ENCODE data around the gene MYMK. TPM values are rescaled to one million over a fixed set of nuclear protein-coding genes. Genes with fewer than 3 reads are reported as not detected.

Gene MYMK
- total RNA-seq, 1 donor from 2014 or later = not detected

- H3K27ac Mint-ChIP-seq = no peak overlapping the region
- intact Hi-C loops (cut with micrococcal nuclease) = no loop called here
- H3K36me3 Mint-ChIP-seq (ENCODE audit: low read depth) = no peaks in the 10 kb centered on the region
- no peak overlapping the region for H3K4me3 Mint-ChIP-seq
- no peaks in the 10 kb centered on the region for H3K9me3 Mint-ChIP-seq
- DNase-seq = no peak
- H3K27me3 Mint-ChIP-seq = no peaks in the 10 kb centered on the region
- peaks cover under 1% of the 10 kb centered on the region for H3K4me1 Mint-ChIP-seq
Observed at GRCh38 chr9:133514460-133515239, 10.1 kb downstream of the MYMK start.

- peaks cover 6% of the 10 kb centered on the region for H3K4me1 Mint-ChIP-seq
- H3K4me3 Mint-ChIP-seq = no peak overlapping the region
- H3K36me3 Mint-ChIP-seq (ENCODE audit: low read depth) = no peaks in the 10 kb centered on the region
- no peak for DNase-seq
- intact Hi-C loops (cut with micrococcal nuclease) = no loop called here
- H3K9me3 Mint-ChIP-seq = no peaks in the 10 kb centered on the region
- H3K27ac Mint-ChIP-seq = no peak overlapping the region
- no peaks in the 10 kb centered on the region for H3K27me3 Mint-ChIP-seq
Observed at GRCh38 chr9:133513214-133514100, 11.3 kb downstream of the MYMK start.

GRCh38 chr9:133512253-133513213 is 12.2 kb downstream of the MYMK start:
- Mint-ChIP-seq H3K27me3 (no peaks in the 10 kb centered on the region), H3K4me3 (no peak overlapping the region), H3K36me3 (ENCODE audit: low read depth) (no peaks in the 10 kb centered on the region), H3K27ac (no peak overlapping the region), H3K9me3 (no peaks in the 10 kb centered on the region), H3K4me1 (peaks cover 6% of the 10 kb centered on the region)
- intact Hi-C loops (cut with micrococcal nuclease) = no loop called here
- no peak for DNase-seq

- Mint-ChIP-seq H3K36me3 (ENCODE audit: low read depth) (no peaks in the 10 kb centered on the region), H3K4me3 (no peak overlapping the region), H3K27ac (no peak overlapping the region), H3K4me1 (peaks cover 6% of the 10 kb centered on the region), H3K9me3 (no peaks in the 10 kb centered on the region), H3K27me3 (no peaks in the 10 kb centered on the region)
- no peak for DNase-seq
- intact Hi-C loops (cut with micrococcal nuclease) = no loop called here
Observed at GRCh38 chr9:133511607-133512006, 13.2 kb downstream of the MYMK start.

- no peak for DNase-seq
- intact Hi-C loops (cut with micrococcal nuclease) = no loop called here
Observed at GRCh38 chr9:133510926-133511505, 13.7 kb downstream of the MYMK start.

GRCh38 chr9:133509179-133510083 is 15.3 kb downstream of the MYMK start:
- Mint-ChIP-seq H3K4me3 (peak overlapping the region; percentile 59), H3K36me3 (ENCODE audit: low read depth) (no peaks in the 10 kb centered on the region), H3K4me1 (peaks cover 6% of the 10 kb centered on the region), H3K9me3 (no peaks in the 10 kb centered on the region), H3K27ac (no peak overlapping the region), H3K27me3 (no peaks in the 10 kb centered on the region)
- DNase-seq = peak; percentile 64
- intact Hi-C loops (cut with micrococcal nuclease) = no loop called here

More at GRCh38 chr9:133510926-133511505, 13.7 kb downstream of the MYMK start:
- Mint-ChIP-seq H3K27ac (no peak overlapping the region), H3K27me3 (no peaks in the 10 kb centered on the region), H3K4me3 (no peak overlapping the region), H3K4me1 (peaks cover 6% of the 10 kb centered on the region), H3K9me3 (no peaks in the 10 kb centered on the region), H3K36me3 (ENCODE audit: low read depth) (no peaks in the 10 kb centered on the region)

- H3K9me3 Mint-ChIP-seq = no peaks in the 10 kb centered on the region
- intact Hi-C loops (cut with micrococcal nuclease) = no loop called here
Observed at GRCh38 chr9:133508046-133508445, 16.7 kb downstream of the MYMK start.

GRCh38 chr9:133507246-133507965 is 17.4 kb downstream of the MYMK start:
- no peak overlapping the region for H3K4me3 Mint-ChIP-seq
- H3K9me3 Mint-ChIP-seq = peaks cover 5% of the 10 kb centered on the region
- DNase-seq = no peak
- no peaks in the 10 kb centered on the region for H3K36me3 Mint-ChIP-seq (ENCODE audit: low read depth)
- intact Hi-C loops (cut with micrococcal nuclease) = no loop called here
- H3K4me1 Mint-ChIP-seq = peaks cover 6% of the 10 kb centered on the region
- H3K27me3 Mint-ChIP-seq = peaks cover 6% of the 10 kb centered on the region
- H3K27ac Mint-ChIP-seq = no peak overlapping the region

More at GRCh38 chr9:133508046-133508445, 16.7 kb downstream of the MYMK start:
- Mint-ChIP-seq H3K27ac (no peak overlapping the region), H3K4me1 (peaks cover 6% of the 10 kb centered on the region), H3K4me3 (no peak overlapping the region), H3K27me3 (peaks cover 6% of the 10 kb centered on the region), H3K36me3 (ENCODE audit: low read depth) (no peaks in the 10 kb centered on the region)
- no peak for DNase-seq

GRCh38 chr9:133506653-133507038 is 18.1 kb downstream of the MYMK start:
- no peak overlapping the region for H3K4me3 Mint-ChIP-seq
- H3K9me3 Mint-ChIP-seq = peaks cover 11% of the 10 kb centered on the region
- H3K27me3 Mint-ChIP-seq = peaks cover 6% of the 10 kb centered on the region
- intact Hi-C loops (cut with micrococcal nuclease) = no loop called here
- H3K27ac Mint-ChIP-seq = no peak overlapping the region
- H3K36me3 Mint-ChIP-seq (ENCODE audit: low read depth) = no peaks in the 10 kb centered on the region
- H3K4me1 Mint-ChIP-seq = peaks cover 6% of the 10 kb centered on the region
- DNase-seq = no peak

GRCh38 chr9:133505901-133506652 is 18.7 kb downstream of the MYMK start:
- Mint-ChIP-seq H3K27me3 (peaks cover 6% of the 10 kb centered on the region), H3K4me1 (peaks cover 6% of the 10 kb centered on the region), H3K27ac (no peak overlapping the region), H3K36me3 (ENCODE audit: low read depth) (no peaks in the 10 kb centered on the region), H3K4me3 (no peak overlapping the region), H3K9me3 (peaks cover 16% of the 10 kb centered on the region)
- intact Hi-C loops (cut with micrococcal nuclease) = no loop called here
- DNase-seq = no peak

GRCh38 chr9:133505186-133505830 is 19.5 kb downstream of the MYMK start:
- Mint-ChIP-seq H3K4me3 (no peak overlapping the region), H3K27ac (no peak overlapping the region), H3K27me3 (peaks cover 6% of the 10 kb centered on the region), H3K4me1 (peaks cover 6% of the 10 kb centered on the region), H3K36me3 (ENCODE audit: low read depth) (no peaks in the 10 kb centered on the region), H3K9me3 (peaks cover 20% of the 10 kb centered on the region)
- intact Hi-C loops (cut with micrococcal nuclease) = no loop called here
- no peak for DNase-seq

Data from activated CD4-positive, alpha-beta T cell treated with anti-CD3 and anti-CD28 coated beads, Interleukin-2, amount 10 ng/mL, durations not matched to agents 24 days and 14 days (primary cell).